GM21447 (cell line): Measurements from ENCODE around the gene SPINT1.
A peak's percentile ranks its signal among the peaks of the same experiment; 100 is the strongest.
"Not testable (repeated sequence)": the region's sequence is repeated elsewhere in the genome, so short reads cannot be mapped to it uniquely, and the experiment has no call there.

Experiments used
- ATAC-seq: cut with Tn5 transposase; IDR thresholded peaks from one replicate; pipeline ENCODE4 v1.9.1; 2021; ENCODE audit not compliant: unreplicated experiment

The SPINT1 gene

DNA sequence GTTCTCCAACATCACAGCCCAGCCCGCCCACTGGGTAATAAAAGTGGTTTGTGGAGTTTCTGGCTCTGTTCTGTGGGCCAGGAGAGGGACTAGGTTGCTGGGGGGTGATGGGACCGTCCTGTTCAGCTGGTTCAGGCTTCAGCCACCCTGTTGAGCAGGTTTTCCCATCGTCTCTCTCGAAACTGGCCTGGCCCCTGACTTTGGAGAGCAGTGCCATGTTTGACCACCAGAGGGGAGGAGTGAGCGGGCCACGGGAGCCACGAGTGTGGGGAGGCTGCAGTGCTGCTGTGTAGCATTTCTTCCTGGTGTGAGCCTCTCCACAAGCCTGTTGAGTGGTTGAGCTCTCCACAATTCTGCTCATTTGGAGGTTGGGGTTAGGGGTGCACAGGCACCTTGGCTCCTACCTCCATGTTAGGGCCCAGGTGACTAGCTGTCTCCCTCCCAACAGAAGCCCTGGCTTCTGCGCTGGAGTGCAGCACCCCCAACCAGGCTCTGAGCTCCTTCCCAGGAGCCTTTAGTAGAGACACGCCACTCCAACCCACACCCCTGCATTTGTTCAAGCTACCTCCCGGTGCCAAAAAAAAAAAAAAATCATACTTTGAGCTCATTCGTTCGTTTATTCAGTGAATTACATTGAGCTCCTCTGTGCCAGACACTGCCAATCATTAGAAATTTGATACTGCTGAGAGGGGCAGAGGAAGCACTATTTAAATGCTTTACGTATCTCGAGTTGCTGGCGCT is 13.9 kb downstream of the SPINT1 start:
- ATAC-seq = peak; percentile 70

DNA sequence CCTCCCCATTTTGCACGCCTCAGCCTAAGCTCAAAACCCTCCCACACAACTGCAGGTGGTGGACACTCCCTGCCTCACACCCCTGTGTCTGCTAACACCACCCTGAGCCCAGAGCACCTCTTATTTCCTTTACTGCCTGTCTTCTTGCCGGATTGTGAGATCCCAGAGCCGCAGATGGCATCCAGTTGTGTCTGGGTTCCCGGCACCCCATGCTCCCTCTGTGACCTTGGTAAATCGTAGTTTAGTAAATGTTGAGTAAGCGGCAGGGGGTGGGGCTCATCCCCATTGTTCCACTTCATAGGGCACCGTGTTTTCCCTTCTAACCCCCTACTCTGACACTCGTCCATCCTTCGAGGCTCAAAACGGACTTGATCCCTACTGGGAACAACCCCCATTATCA is 14.9 kb downstream of the SPINT1 start:
- no peak for ATAC-seq

DNA sequence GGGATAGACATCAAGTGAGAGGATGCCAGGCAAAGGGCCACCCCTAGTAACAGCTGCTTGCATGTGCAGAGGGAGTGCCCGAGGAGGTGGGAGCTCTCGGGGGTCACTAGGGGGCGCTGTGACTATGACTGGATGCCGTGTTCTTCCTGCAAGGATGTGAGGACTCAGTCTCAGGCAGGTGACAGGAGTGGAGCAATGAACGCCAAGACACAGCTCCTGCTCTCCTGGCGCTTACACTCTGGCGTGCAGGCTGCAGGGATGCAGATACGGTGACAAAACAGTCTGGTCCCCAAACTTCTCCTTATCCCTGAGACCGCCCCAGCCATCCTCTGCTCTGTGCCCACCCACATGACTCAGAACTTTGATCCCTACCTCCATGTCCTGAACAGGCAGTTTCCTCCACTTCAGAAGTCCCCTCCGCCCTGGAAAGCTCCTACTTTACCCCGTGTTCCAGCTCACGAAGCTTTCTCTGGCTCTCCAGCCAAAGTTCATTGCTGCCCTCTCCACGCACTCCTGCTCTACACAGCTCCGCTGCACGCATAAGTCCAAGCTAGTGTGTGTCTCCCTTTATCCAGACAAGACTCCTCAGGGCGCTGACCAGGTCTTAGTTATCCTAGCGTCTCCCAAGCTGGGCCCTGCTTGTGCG is 15.5 kb downstream of the SPINT1 start:
- no peak for ATAC-seq

DNA sequence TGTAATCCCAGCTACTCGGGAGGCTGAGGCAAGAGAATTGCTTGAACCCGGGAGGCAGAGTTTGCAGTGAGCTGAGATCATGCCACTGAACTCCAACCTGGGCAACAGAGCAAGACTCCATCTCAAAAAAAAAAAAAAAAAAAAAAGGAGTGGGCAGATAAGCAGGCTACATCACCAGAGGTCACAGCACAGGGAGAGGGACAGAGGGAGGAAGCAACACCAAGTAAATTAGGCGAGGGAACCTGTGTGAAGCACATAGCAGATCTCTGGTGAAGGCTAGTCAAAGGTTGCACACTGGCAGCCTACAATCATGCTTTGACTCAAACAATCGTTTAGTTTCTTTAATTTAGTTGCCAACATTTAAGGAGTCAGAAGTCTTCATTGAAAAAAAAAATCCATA is 17.3 kb downstream of the SPINT1 start:
- ATAC-seq = not testable (repeated sequence)

DNA sequence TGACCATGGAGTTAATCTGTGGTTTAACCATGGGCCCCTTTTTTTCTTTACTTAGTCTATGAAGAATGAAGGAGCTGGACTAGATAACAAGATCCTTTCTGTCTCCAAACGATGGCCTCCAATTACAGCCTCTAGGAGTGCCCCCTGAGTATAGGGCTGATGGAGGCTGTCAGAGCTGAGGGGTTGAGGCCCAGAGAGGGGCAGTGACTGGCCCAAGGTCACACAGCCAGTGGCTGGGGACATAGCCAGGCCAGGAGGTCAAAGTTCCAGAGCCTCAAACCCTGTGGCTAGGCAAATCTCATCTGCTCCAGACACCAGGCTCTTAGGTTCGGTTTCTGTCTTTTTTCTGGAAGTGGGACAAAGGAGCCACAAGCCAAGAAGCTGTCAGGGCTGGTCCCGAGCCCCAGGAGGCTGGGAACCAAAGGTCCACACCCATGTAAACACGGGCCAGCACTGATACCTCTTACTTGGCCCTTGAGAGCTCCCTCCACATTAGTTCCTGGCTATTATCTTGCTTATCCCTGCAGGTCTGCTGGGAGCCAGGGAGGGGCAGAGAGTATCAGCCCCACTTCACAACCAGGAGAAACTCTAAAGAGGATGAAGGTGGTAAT is 19.9 kb downstream of the SPINT1 start:
- no peak for ATAC-seq

DNA sequence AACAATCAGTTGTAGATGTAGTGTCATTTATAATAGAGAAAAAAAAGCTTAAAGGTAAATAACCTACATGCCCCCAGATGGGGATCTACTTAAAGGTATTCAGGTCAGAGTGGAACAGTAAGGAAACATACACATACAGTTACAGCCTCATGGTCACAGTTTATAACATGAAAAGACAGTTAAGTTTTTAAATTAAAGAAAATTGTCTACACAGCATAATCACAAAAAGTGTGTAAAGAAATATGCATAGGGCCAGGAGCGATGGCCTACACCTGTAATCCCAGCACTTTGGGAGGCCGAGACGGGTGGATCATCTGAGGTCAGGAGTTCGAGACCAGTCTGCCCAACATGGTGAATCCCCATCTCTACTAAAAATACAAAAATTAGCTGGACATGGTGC is 23.4 kb downstream of the SPINT1 start:
- no peak for ATAC-seq

DNA sequence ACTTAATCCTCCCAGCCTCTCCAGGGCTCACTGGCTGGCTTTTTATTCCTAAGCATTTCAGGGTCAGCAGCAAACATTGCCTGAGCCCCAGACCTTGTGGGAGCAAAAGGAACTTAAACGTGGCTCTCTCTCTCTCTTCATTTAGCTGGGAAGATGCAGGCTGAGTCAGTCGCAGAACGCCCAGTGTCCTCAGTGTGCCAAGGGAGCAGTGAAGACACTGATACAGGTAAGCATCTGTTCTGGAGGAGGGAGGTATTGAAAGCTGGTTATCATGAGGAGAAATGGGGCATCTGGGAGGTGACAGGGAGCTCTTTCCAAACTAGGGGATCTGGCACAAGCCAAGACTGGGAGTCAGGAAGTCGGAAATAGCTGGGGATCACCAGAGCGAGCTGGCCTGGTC is 25.8 kb downstream of the SPINT1 start:
- ATAC-seq = no peak

DNA sequence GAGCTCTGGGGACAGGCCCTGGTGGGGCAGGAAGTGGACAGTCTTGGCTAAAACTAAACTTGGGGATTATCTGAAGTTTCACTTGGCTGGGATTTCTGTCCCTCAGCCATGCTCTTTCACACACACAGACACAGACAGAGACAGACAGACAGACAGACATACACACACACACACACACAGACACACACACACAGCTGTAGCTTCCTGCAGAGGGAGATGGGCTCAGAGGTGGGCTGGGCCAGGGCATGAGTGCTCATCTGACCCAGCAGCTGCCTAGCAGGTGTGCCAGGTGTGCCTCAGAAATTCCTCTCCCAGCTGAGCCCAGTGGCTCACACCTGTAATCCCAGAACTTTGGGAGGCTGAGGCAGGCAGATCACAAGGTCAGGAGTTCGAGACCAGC is 26.9 kb downstream of the SPINT1 start:
- no peak for ATAC-seq

DNA sequence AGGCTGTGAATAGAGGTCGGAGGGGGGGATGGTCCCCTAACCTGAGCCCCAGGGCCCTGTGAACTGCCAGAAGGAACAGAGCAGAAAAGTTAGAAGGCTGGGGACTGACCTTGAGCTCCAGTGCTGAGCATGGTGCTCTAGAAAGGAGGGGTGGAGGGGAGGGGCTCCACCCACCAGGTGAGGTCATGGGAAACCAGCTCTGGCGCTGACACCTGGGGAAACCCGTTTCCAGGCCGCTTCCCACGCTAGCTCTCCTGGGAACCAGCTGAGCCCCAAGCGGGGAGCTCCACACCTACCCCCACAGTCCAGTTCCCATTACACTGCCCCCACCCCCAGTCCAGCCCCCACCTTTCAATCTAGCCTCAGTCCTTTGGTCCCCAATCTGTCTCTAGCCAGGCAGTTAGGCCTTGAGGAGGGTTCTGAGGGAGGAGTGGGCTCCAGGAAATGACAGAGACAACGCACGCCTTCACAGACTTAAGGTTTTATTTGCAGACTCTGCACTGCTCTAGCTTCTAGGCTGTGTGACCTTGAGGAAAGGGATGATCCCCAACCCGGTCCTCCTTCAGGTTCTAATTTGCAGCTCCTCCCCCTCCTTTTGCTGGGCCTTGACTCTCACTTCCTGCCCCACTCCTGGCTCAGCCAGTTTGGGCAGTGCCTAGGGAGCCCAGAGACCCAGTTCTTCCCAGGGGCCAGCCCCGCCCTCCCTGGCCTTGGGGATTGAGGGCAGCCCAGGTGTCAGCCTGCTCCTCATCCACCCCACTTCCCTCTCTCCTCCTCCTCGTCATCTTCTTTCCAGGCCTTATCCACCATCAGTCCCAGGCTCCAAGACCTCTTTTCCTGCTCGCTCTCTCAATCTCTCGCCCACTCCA is 28.1 kb downstream of the SPINT1 start:
- peak; percentile 37 for ATAC-seq

DNA sequence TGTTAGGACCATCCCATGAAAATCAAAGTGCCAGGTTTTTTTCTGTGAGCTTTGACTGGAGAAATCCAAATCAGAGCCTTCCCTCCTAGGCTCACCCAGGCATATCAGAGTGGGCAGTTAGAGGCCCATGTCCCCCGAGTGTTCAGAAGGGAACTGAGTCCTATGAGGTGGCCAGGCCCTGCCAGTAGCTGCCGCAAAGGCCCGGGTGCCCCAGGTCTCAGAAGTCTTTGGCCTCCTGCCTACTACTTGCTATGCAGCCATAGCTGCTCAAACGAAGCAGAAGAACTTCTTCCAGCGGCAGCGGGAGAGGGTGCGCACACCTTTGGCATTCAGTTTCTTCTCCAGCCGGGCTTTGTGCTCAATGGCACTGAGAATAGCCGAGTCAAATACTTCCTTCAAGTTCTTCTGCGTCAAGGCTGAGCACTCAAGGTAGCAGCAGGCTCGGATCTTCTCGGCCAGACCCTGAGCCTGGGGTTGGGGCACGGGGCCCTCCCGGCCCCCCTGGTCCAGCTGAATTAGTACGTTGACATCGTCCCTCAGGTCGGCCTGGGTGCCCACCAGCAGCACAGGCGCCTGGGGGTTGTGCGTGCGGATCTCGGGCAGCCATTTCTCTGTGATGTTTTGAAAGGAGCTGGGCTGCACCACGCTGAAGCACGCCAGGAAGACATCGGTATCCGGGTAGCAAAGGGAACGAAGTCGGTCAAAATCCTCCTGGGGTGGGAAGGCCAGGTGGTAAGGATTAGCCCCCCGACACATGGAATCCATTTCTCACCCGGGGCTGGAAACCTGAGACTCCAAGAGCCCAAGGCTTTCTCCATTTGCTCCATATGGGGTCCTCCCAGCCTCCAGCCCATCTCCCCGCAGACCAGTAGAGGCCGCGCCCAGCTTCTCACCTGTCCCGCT is 29.2 kb downstream of the SPINT1 start:
- no peak for ATAC-seq

DNA sequence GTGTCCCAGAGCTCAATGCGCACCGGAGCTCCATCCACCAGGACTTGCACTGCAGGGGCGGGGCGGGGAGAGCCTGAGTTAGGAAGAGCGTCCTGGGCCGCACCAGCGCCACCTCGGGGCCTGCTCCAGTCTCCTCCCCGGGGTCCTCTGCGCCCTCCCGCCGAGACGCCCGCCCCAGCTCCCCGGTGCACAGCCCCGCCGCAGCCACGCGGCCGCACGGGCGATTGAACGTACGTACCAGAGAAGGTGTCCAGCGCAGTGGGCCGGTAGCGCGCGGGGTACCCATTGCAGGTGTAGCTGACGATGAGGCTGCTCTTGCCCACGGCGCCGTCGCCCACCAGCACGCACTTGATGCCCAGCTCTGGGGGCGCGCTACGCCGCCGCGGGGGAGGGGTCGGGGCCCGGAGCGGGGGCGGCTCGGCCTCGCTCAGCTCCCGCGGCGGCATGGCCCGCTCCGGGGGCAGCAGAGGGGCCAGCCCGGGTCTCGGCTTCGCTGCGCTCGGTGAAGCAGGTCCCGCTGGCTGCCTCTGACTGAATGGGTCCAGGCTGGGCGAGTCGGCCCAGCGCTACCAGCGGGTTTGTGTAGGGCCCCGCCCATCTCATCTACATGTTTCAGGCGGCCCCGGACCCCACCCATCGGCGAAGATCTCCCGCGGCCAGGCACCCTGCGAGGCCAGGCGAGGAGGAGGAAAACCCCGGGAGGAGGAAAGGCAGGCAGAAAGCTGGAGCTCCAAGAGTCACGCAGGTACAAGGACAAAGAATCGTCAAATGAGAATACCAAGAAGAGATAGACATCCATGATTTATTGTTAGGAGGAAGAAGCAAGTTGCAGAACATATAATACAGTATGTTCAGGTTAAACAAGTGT is 30.1 kb downstream of the SPINT1 start, which contains the start of gene RHOV:
TSS of gene RHOV (minus strand) at position 541 of the 868 bp plus-strand sequence. CDS start at position 446, 95 bp downstream.
- ATAC-seq = peak; percentile 48

DNA sequence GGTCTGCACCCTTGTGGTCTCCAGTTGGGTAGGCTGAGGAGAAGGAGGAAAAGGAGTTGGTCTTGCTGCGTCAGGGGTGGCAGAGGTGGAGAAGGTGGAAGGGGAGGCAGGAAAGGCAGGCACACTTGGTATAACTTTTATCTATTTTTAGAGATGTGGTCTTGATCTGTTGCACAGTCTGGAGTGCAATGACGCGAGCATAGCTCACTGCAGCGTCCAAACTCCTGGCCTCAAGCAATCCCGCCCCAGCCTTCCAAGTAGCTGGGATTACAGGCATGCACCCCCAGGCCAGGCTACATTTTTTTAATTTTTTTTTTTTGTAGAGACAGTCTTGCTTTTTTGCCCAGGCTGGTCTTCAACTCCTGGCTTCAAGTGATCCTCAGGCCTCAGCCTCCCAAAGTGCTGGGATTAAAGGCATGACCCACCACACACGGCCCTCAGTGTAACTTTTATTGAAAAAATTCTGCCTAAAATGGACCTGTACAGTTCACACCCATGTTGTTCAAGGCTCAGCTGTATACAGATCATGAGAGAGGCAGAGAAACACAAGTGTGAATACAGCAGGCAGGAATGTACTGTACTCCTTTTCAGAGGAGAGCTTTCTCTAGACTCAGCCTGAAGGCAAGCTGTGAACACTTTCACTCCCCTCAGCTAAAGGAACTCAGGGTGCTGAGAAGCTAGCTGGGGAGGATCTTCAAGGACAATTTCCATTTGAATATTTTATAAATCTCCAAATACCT is 32.3 kb downstream of the SPINT1 start:
- ATAC-seq = no peak

DNA sequence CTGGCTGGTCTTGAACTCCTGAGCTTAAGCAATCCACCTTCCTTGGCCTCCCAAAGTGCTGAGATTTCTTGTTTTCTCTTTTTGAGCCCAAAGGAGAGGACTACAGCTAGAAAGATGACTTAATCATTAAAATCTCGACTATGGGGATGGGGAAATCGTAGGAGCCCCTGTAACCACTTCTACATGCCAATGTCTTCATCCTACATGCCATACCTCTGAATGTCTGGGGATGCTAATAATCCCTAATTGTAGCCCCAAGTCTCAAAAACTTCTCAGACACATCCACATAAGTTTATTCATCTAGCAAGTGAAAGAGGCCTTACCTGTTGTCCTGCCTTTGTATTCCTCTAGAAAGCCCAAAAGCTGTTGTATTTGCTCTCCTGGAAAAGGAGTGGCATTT is 33.8 kb downstream of the SPINT1 start:
- ATAC-seq = no peak

DNA sequence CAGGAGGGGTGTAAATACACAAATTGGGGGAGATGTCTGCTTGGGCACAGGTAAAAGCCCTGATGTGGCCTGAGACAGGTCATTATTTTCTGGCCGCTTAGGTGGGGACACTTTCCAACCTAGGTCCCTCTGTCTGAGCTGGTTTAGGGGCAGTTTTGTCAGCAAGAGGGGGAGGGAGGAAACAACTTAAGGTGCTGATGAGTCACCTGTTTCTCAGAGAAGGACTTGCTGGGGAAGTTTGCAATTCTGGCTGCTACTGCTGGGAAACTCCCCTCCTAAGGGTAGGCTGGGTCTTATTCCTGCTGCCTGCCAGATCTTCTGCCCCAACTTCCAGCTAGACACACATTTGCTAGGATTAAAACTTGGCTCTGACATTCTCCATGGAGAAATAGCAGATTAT is 34.9 kb downstream of the SPINT1 start:
- peak; percentile 80 for ATAC-seq

DNA sequence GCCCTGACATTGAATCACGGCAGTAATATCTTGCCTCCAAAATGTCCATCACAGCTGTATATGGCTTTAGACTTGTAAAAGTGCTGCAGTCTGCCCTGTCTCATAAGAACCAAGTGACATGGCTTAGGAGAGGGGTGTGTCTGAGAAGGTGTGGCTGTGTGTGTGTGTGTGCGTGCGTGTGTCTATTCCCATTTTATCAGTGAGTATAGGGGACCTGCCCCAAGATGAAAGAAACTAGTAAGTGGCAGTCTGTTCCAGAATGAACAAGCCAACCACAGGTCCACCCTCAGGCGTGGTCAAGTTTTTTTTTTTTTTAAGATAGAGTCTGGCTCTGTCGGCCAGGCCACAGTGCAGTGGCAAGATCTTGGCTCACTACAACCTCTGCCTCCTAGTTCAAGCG is 35.8 kb downstream of the SPINT1 start:
- no peak for ATAC-seq

DNA sequence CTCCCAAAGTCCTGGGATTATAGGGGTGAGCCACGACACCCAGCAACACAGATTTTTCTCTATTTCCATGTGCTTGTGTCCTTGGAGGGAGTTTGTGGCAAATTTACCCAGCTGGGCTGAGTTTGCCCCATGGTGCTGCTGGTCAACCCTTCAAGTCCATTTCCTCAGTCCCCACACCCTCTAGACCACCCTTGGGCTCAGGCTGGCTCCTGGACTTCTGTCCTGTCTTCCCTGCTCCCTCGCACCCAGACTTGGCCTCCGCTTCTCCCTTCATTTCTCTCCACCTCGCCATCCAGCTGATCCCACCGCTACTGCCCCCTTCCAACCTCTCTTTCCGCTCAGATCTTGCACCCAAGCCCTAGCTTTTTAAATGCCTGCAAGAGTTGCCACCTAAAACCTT is 37.5 kb downstream of the SPINT1 start:
- no peak for ATAC-seq

DNA sequence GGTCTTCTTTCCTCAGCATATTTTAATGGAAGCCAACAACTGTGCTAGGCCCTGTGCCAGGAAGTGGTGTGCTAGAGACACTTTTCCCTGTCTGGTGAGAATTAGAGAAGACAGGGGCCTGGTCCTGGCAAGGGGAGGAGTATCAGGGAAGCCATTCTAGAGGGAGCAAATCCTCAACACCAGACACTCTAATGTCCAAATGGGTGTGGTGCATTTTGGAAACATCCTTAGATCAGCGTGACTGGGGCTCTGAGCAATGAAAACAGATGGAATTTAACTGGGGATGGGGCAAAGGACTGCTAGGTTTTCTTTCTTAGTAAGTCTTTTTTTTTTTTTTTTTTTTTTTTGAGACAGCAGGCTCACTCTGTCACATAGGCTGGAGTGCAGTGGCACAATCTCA is 42.7 kb downstream of the SPINT1 start:
- no peak for ATAC-seq

DNA sequence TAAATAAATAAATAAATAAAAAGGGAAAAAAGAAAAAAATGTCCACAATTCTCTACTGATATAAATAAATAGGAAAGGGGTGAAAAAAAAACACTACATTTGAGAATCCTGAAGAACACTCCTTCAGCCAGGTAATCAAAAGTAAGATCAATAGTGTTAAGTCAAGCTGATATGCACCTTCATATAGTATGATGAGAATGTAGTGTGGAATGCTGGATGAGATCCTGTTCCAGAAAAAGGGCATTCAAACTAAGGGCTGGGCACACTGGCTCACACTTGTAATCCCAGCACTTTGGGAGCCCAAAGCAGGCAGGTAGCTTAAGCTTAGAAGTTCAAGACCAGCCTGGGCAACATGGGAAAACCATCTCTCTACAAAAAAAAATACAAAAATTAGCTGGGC is 45.3 kb downstream of the SPINT1 start:
- ATAC-seq = no peak

DNA sequence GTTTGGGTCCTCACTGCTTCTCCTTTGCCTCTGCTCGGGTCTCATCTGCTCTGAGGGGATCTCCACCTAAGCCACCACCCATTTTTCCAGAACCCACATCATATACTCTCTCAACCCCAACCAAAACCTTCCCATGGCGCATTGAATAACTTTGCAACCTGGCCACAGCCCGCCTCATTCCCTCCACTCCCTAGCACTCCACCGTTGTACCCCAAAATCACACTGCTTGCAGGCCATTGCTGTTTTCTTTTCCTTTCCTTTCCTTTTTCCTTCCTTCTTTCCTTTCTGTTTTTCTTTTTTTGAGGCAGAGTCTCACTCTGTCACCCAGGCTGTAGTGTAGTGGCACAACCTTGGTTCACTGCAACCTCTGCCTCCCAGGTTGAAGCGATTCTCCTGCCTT is 47.3 kb downstream of the SPINT1 start:
- no peak for ATAC-seq
